SK-N-SH (cell line): ENCODE results near the gene ARHGAP23. TPM values are rescaled to one million over a fixed set of nuclear protein-coding genes. Genes with fewer than 3 reads are reported as not detected.

Experiments
- CTCF ChIA-PET: fragments of 300-600, 350-600 bp; formaldehyde crosslinking; extraction: SDS; loops from one replicate; lab custom pipeline; 2021; lab: Yijun Ruan, JAX
- POLR2A ChIA-PET: fragments of 350-600 bp; sonication (Branson Sonifier 250); formaldehyde crosslinking; extraction: SDS; loops from one replicate; lab custom pipeline; 2020; ENCODE audit warnings: antibody characterized with exemption, inconsistent platforms; lab: Yijun Ruan, JAX
- DNase-seq: peaks from one replicate; pipeline ENCODE4 v3.0.0; 2012
- H2AFZ ChIP-seq: fragments of 200-600 bp; sonication (generic); 2 replicates; pipeline ENCODE4 v1.8.1; 2016; ENCODE audit warnings: antibody characterized with exemption, mild to moderate bottlenecking, low read depth
- H3F3A ChIP-seq: fragments of 200-600 bp; sonication (generic); replicated peaks from 2 replicates; pipeline ENCODE3; 2016; ENCODE audit warnings: antibody characterized with exemption, mild to moderate bottlenecking; ENCODE audit not compliant: insufficient read depth
- H3K27ac ChIP-seq, 2 experiments: fragments of 200-500 bp in 1 of 2; fragments of 200-600 bp in 1 of 2; sonication (Bioruptor generic) in 1 of 2; sonication (generic), shearing (Covaris generic) in 1 of 2; 2 replicates each; pipeline versions ENCODE4 v1.5.1 to v1.6.1; 2014 to 2016; ENCODE audit warnings: low read depth in 2 of 2, inconsistent platforms in 1 of 2, low read length in 1 of 2, mild to moderate bottlenecking in 1 of 2, mixed read lengths in 1 of 2
- H3K27me3 ChIP-seq: fragments of 200-600 bp; sonication (generic), shearing (Covaris generic); 2 replicates; pipeline ENCODE4 v1.6.1; 2016; ENCODE audit warnings: mixed run types; ENCODE audit not compliant: insufficient read depth
- H3K36me3 ChIP-seq, 2 experiments: fragments of 200-500 bp in 1 of 2; fragments of 200-600 bp in 1 of 2; sonication (Bioruptor generic) in 1 of 2; sonication (generic) in 1 of 2; replicated peaks in 1 of 2; 2 replicates each; pipeline versions ENCODE3 to v1.5.1; 2014 to 2016; ENCODE audit warnings: low read length in 1 of 2, mild to moderate bottlenecking in 1 of 2; ENCODE audit not compliant: insufficient read depth in 2 of 2, control insufficient read depth in 1 of 2
- H3K4me1 ChIP-seq, 2 experiments: fragments of 200-500 bp in 1 of 2; fragments of 200-600 bp in 1 of 2; sonication (Bioruptor generic) in 1 of 2; sonication (generic), shearing (Covaris generic) in 1 of 2; 2 replicates each; pipeline versions ENCODE4 v1.5.1 to v1.6.1; 2014 to 2016; ENCODE audit warnings: low read depth in 1 of 2, low read length in 1 of 2, mixed run types in 1 of 2; ENCODE audit not compliant: insufficient read depth in 2 of 2, control insufficient read depth in 1 of 2
- H3K4me2 ChIP-seq: fragments of 200-600 bp; sonication (generic), shearing (Covaris generic); 2 replicates; pipeline ENCODE4 v1.6.1; 2017; ENCODE audit warnings: mixed run types
- H3K4me3 ChIP-seq, 2 experiments: fragments of 200-500 bp in 1 of 2; fragments of 200-600 bp in 1 of 2; sonication (Bioruptor generic) in 1 of 2; sonication (generic), shearing (Covaris generic) in 1 of 2; 2 replicates each; pipeline versions ENCODE4 v1.5.1 to v1.8.1; 2014 to 2016; ENCODE audit warnings: low read depth in 2 of 2, inconsistent platforms in 1 of 2, low read length in 1 of 2, mild to moderate bottlenecking in 1 of 2, mixed read lengths in 1 of 2, moderate library complexity in 1 of 2
- H3K79me2 ChIP-seq: fragments of 200-600 bp; sonication (generic); 2 replicates; pipeline ENCODE4 v1.8.1; 2017; ENCODE audit warnings: mild to moderate bottlenecking; ENCODE audit not compliant: insufficient read depth
- H3K9ac ChIP-seq: fragments of 200-600 bp; sonication (generic); 2 replicates; pipeline ENCODE4 v1.6.1; 2017; ENCODE audit warnings: mixed run types
- H3K9me2 ChIP-seq: fragments of 200-600 bp; sonication (generic); 2 replicates; pipeline ENCODE4 v1.6.1; 2017; ENCODE audit warnings: mixed run types
- H3K9me3 ChIP-seq: fragments of 200-600 bp; sonication (generic); 2 replicates; pipeline ENCODE4 v1.6.1; 2017; ENCODE audit warnings: mixed run types, mild to moderate bottlenecking, moderate library complexity
- H4K20me1 ChIP-seq: fragments of 200-600 bp; sonication (generic); 2 replicates; pipeline ENCODE4 v1.6.1; 2017; ENCODE audit warnings: mild to moderate bottlenecking, mixed run types; ENCODE audit not compliant: insufficient read depth
- CTCF ChIP-seq: fragments of 200-600 bp; sonication (generic); IDR thresholded peaks from 2 replicates; pipeline ENCODE4 v1.6.1; 2017; ENCODE audit warnings: antibody characterized with exemption, mild to moderate bottlenecking, moderate library complexity
- ELF1 ChIP-seq: IDR thresholded peaks from 2 replicates; pipeline ENCODE4 v1.4.0; 2012
- EP300 ChIP-seq, 2 experiments: IDR thresholded peaks; 2 replicates each; pipeline versions ENCODE4 v1.4.0 to v1.6.1; 2012; ENCODE audit warnings: borderline replicate concordance in 1 of 2, low read depth in 1 of 2, low read length in 1 of 2
- EZH2phosphoT487 ChIP-seq: fragments of 200-600 bp; sonication (generic); IDR thresholded peaks from 2 replicates; pipeline ENCODE4 v1.6.1; 2017; ENCODE audit warnings: low read depth, mixed run types, mild to moderate bottlenecking, antibody characterized with exemption, moderate library complexity, borderline replicate concordance
- IRF3 ChIP-seq: fragments of 150-350 bp; IDR thresholded peaks from 2 replicates; pipeline ENCODE4 v1.6.1; 2016; ENCODE audit warnings: mild to moderate bottlenecking, low read depth, low read length
- MAX ChIP-seq: IDR thresholded peaks from 2 replicates; pipeline ENCODE4 v1.4.0; 2012; ENCODE audit warnings: low read depth
- MEF2A ChIP-seq: IDR thresholded peaks from 2 replicates; pipeline ENCODE4 v1.4.0; 2012; ENCODE audit warnings: low read depth, borderline replicate concordance
- NFIC ChIP-seq: IDR thresholded peaks from 2 replicates; pipeline ENCODE4 v1.4.0; 2012; ENCODE audit warnings: borderline replicate concordance
- RFX5 ChIP-seq: IDR thresholded peaks from 2 replicates; pipeline ENCODE4 v1.6.1; 2012; ENCODE audit warnings: mild to moderate bottlenecking, improper control_type of control experiment, low read length
- SMC3 ChIP-seq: IDR thresholded peaks from 2 replicates; pipeline ENCODE4 v1.6.1; 2012; ENCODE audit warnings: low read depth, low read length, improper control_type of control experiment
- TEAD4 ChIP-seq: IDR thresholded peaks from 2 replicates; pipeline ENCODE4 v1.4.0; 2012; ENCODE audit warnings: mild to moderate bottlenecking, borderline replicate concordance; ENCODE audit not compliant: insufficient read depth
- USF2 ChIP-seq: fragments of 150-350 bp; IDR thresholded peaks from 2 replicates; pipeline ENCODE4 v1.6.1; 2017; ENCODE audit warnings: antibody characterized with exemption, low read length, low read depth, borderline replicate concordance
- YY1 ChIP-seq: IDR thresholded peaks from 2 replicates; pipeline ENCODE4 v1.4.0; 2012; ENCODE audit warnings: low read depth, mild to moderate bottlenecking
- WGBS: methylation state at CpG from one replicate; pipeline ENCODE4 v1.1.6; 2017; ENCODE audit warnings: low lambda C conversion rate; 5-methylcytosine and 5-hydroxymethylcytosine counted together
- polyA plus RNA-seq, 3 experiments: library from polyadenylated mRNA; depleted of rRNA; stranded (reverse); fragments of >200 nt; gene quantifications; 2 replicates each; pipeline ENCODE4 v1.2.3, GENCODE V29; 2012

The ARHGAP23 gene
- polyA plus RNA-seq, 1 of the 3 experiments (the other 2 are of a cell fraction), result 19.2 TPM

GRCh38 chr17:38458521-38458920, 30.3 kb downstream of the ARHGAP23 start:
- POLR2A ChIA-PET, result interaction anchor here (0.8 kb wide), 1 partner anchor 107 kb away, joined by 3 read pairs; no protein-coding TSS in a partner anchor
- DNase-seq, result no peak
- 100% methylated on average over 1 of the region's 6 CpGs for WGBS
- TF ChIP-seq RFX5 (no peak), MEF2A (no peak), MAX (no peak), SMC3 (no peak), TEAD4 (no peak), CTCF (no peak), NFIC (no peak), EZH2phosphoT487 (no peak), USF2 (no peak), IRF3 (no peak)
- Histone ChIP-seq H3K9me2 (no peaks in the 10 kb centered on the region), H4K20me1 (peaks cover 58% of the 10 kb centered on the region), H3K4me1 (peaks cover 17 to 40% of the 10 kb centered on the region in 2 experiments; a peak in 3 of 4 replicates), H2AFZ (no peak overlapping the region), H3K27me3 (no peaks in the 10 kb centered on the region), H3F3A (no peaks in the 10 kb centered on the region), H3K4me3 (no peak overlapping the region), H3K9ac (no peak overlapping the region), H3K9me3 (no peaks in the 10 kb centered on the region), H3K79me2 (peaks cover 56% of the 10 kb centered on the region), H3K4me2 (no peak overlapping the region), H3K36me3 (peaks cover 4 to 44% of the 10 kb centered on the region in 2 experiments), H3K27ac (no peak overlapping the region)
- CTCF ChIA-PET, result interaction anchor here (1.7 to 1.8 kb wide), 2 partner anchors 109 to 209 kb away, joined by 4 to 8 read pairs; no protein-coding TSS in a partner anchor

- no peak overlapping the region for H3K9ac ChIP-seq
- no peaks in the 10 kb centered on the region for H3K9me3 ChIP-seq
- CTCF ChIA-PET, result interaction anchor here (0.9 to 1.7 kb wide), 2 partner anchors 110 to 208 kb away, joined by 3 to 8 read pairs; no protein-coding TSS in a partner anchor
- peaks cover 58% of the 10 kb centered on the region for H4K20me1 ChIP-seq
- DNase-seq, result no peak
- H3K36me3 ChIP-seq, result peaks cover 4 to 44% of the 10 kb centered on the region in 2 experiments
- H3F3A ChIP-seq, result peaks cover 3% of the 10 kb centered on the region
- POLR2A ChIA-PET, result no interaction called here
- no peaks in the 10 kb centered on the region for H3K27me3 ChIP-seq
- peaks cover 25 to 44% of the 10 kb centered on the region in 2 experiments; a peak in 3 of 4 replicates for H3K4me1 ChIP-seq
- WGBS, result 100% methylated on average over 5 of the region's 6 CpGs
- H2AFZ ChIP-seq, result no peak overlapping the region
- no peak overlapping the region for H3K4me3 ChIP-seq
- no peaks in the 10 kb centered on the region for H3K9me2 ChIP-seq
- H3K79me2 ChIP-seq, result peaks cover 55% of the 10 kb centered on the region
- no peak overlapping the region for H3K4me2 ChIP-seq
- H3K27ac ChIP-seq, result no peak overlapping the region
- TF ChIP-seq USF2 (no peak), MEF2A (no peak), YY1 (no peak), CTCF (no peak), MAX (no peak), EP300 (IDR thresholded peaks at IDR 0.05; ENCODE audit: borderline replicate concordance in 1 of 2, low read depth in 1 of 2, low read length in 1 of 2) (no peak), IRF3 (no peak), RFX5 (no peak), ELF1 (no peak)
Observed at GRCh38 chr17:38459567-38459966, 31.3 kb downstream of the ARHGAP23 start.
